GM21367 (cell line): ENCODE data around the gene CKMT1B.
"Not testable (repeated sequence)": the region's sequence is repeated elsewhere in the genome, so short reads cannot be mapped to it uniquely, and the experiment has no call there.

Experiments
- ATAC-seq: cut with Tn5 transposase; IDR thresholded peaks from one replicate; pipeline ENCODE4 v1.9.1; 2021; ENCODE audit not compliant: unreplicated experiment

The CKMT1B gene

DNA sequence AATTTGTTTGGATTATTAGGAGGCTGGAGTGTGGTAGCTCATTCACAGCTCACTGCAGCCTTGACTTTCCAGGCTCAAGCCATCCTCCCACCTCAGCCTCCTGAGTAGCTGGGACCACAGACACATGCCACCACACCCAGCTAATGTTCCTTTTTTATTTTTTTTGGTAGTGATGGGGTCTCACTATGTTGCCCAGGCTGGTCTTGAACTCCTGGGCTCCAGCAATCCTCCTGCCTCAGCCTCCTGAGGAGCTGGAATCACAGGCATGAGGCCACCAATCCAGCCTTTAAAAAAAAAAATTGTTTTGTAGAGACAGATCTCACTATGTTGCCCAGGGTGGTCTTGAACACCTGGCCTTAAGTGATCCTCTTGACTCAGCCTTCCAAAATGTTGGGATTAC, 33.1 kb downstream of the CKMT1B start:
- not testable (repeated sequence) for ATAC-seq

DNA sequence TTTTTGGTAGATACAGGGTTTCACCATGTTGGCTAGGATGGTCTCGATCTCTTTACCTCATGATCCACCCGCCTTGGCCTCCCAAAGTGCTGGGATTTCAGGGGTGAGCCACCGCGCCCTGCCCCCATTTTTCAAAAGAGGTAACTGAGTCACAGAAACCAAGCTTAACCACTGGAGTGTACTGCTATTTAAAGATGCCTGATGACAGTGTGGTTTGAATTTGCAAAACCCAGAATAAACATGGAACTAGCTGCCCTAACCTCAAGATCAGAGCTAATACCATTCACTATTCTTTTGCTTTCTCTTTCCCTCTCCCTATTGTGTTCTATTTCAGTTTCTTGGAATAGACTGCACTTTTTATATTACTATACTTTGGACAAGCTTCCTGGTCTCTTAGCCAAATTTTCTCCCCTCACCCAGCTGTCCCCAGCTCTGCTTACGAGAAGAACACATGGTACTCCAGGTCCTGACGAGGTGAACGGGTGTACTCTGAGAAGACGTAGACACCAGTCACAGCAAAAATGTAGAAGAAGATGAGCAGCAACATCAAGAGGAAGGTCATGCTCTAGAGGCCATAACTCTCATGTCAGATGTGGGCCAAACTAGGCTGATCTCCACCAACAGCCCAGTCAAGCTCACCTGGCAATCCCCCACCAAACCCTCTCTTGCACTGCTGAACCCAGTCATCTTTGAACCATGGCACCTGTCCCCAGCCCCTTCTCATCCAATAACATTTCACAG, 44.8 kb downstream of the CKMT1B start:
- peak; percentile 68 for ATAC-seq
